ENCODE measurements around the gene NOM1. TPM values are rescaled to one million over a fixed set of nuclear protein-coding genes. Genes with fewer than 3 reads are reported as not detected.

The NOM1 gene
- total and polyA plus RNA-seq, 2 donors (not counting 3 experiments of a cell fraction or from before 2014, with no cell fraction given) = 13.7 to 38.6 TPM

DNA sequence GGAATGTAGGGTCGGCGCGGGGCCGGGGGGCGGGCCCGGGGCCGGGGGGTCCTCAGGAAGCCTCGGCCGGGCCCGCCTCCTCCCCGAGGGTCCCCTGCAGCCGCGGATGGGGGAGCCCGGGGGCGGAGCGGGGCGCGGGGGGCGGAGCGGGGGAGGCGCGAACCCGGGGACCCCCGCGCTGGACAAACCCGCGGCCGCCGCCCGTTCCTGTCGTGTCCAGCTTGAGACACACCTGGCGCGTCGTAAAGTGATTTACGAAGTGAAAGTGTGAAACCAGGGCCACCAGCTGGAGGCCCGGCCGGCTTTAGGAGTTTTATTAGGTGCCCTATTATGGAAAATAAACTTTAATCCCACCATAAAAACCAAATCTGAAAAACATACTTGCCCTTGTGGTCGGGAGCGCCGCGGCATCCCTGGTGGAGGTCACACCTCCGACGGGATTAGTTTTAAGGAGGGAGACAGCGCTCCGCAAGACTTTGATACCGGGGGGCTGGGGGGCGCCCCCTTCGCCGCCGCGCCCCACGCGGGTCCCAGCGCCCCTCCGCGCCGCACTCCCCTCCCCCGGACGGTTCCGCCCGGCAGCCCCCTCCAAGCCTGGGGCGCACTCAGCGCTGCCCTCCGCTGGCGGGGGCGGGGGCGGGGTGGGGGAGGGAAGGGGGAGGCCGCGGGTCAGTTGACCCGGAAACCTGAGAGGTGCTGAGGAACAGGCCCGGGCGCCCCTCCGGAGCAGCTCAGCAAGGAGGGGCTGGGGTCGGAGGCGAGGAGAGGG is 50.6 kb downstream of the NOM1 start:
- H3K9me3 ChIP-seq (replicated peaks; ENCODE audit: control insufficient read depth, insufficient read depth, low read length) = no peaks in the 10 kb centered on the region
- DNase-seq (ENCODE audit: low read depth, low spot score) (no peak), FAIRE-seq (no peak)
- no peak overlapping the region for H3K27ac ChIP-seq (ENCODE audit: insufficient read depth, low read depth, low read length)
- H3K4me1 ChIP-seq (ENCODE audit: control insufficient read depth, extremely low read depth, insufficient read depth, low read length) = peaks cover 8% of the 10 kb centered on the region
- H3K27me3 ChIP-seq (ENCODE audit: control insufficient read depth in 2 of 2, insufficient read depth in 2 of 2, low read length in 2 of 2) = peaks cover 69 to 90% of the 10 kb centered on the region in 2 experiments
- BruUV-seq (replicated peaks) = no TSS peak
- no peaks in the 10 kb centered on the region for H3K9me1 ChIP-seq (replicated peaks; ENCODE audit: control insufficient read depth, extremely low read depth, insufficient read depth, low read length)
- H3K9ac ChIP-seq (replicated peaks; ENCODE audit: extremely low read depth, insufficient read depth, low read length) = no peak overlapping the region
- H2AFZ ChIP-seq (ENCODE audit: low read depth, low read length) = no peak overlapping the region
- TF ChIP-seq JUN (IDR thresholded peaks at IDR 0.05; ENCODE audit: borderline replicate concordance, insufficient read depth, insufficient read length, low read depth) = no peak
- TF ChIP-seq EZH2 (IDR thresholded peaks at IDR 0.05; ENCODE audit: borderline replicate concordance, low read depth, low read length, severe bottlenecking) = peak; percentile 84
- H4K20me1 ChIP-seq (replicated peaks; ENCODE audit: control insufficient read depth, extremely low read depth, insufficient read depth, low read length) = no peaks in the 10 kb centered on the region
- dilution Hi-C loops (cut with MboI; ENCODE audit: extremely low pct_ligation_motif_present, low sequenced_read_pairs) = no loop called here
- peak overlapping the region; percentile 75 for H3K4me2 ChIP-seq (ENCODE audit: insufficient read depth, low read length)
- POLR2A ChIA-PET = no interaction called here
- intact Hi-C loops (cut with micrococcal nuclease) = loop anchor here (5.0 kb wide), 1 partner anchor 137 kb away; the partner anchor contains the start of gene UBE3C
- H3K79me2 ChIP-seq (ENCODE audit: control insufficient read depth, insufficient read depth, low read length) = no peaks in the 10 kb centered on the region
- CTCF ChIA-PET = no interaction called here
- peak overlapping the region in 1 of 3 experiments; percentile 22 for H3K4me3 ChIP-seq (replicated peaks in 1 of 3; ENCODE audit: insufficient read depth in 1 of 3, low read depth in 1 of 3, low read length in 3 of 3)
- H3K36me3 ChIP-seq (ENCODE audit: control insufficient read depth in 2 of 2, extremely low read depth in 1 of 2, insufficient read depth in 2 of 2, low read length in 2 of 2) = no peaks in the 10 kb centered on the region

DNA sequence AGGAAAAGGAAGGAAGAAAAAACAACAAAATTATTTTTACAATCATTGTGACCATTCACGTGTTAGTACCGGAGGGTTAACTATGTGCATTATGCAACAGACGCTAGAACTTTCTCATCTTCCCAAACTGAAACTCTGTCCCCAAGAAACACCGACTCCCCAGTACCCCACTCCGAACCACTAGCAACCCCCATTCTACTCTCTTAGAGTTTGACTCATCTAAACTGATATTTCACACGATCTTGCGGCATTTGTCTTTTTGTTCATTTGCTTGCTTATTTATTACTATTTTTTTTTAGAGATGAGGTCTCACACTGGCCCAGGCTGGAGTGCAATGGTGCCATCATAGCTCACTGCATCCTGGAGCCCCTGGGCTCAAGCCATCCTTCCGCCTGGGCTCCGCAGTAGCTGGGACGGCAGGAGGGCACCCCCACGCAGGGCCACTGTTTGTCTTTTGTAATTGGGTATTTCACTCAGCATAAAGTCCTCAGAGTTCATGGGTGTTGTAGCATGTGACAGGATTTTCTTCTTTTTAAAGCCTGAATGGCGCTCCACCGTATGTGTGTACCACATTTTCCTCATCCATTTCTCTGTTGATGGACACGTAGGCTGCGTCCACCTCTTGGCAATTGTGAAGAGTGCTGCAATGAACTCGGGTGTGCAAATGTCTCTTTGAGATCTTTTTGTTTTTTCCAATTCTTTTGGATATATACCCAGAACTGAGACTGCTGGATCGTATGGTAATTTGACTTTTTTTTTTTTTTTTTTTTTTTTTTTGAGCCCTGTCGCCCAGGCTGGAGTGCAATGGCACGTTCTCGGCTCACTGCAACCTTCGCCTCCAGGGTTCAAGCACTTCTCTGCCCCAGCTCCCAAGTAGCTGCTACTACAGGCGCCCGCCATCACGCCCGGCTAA is 51.5 kb downstream of the NOM1 start:
- H3K4me3 ChIP-seq (replicated peaks in 1 of 3; ENCODE audit: insufficient read depth in 1 of 3, low read depth in 1 of 3, low read length in 3 of 3) = no peak overlapping the region
- no peak overlapping the region for H3K9ac ChIP-seq (replicated peaks; ENCODE audit: extremely low read depth, insufficient read depth, low read length)
- DNase-seq (ENCODE audit: low read depth, low spot score) (no peak), FAIRE-seq (no peak)
- H3K27ac ChIP-seq (ENCODE audit: insufficient read depth, low read depth, low read length) = no peak overlapping the region
- H4K20me1 ChIP-seq (replicated peaks; ENCODE audit: control insufficient read depth, extremely low read depth, insufficient read depth, low read length) = no peaks in the 10 kb centered on the region
- no peaks in the 10 kb centered on the region for H3K79me2 ChIP-seq (ENCODE audit: control insufficient read depth, insufficient read depth, low read length)
- TF ChIP-seq JUN (IDR thresholded peaks at IDR 0.05; ENCODE audit: borderline replicate concordance, insufficient read depth, insufficient read length, low read depth) (no peak), EZH2 (IDR thresholded peaks at IDR 0.05; ENCODE audit: borderline replicate concordance, low read depth, low read length, severe bottlenecking) (peak; percentile 95), FOS (IDR thresholded peaks at IDR 0.05; ENCODE audit: borderline replicate concordance, insufficient read depth, low read length) (no peak), POLR2A (IDR thresholded peaks at IDR 0.05; ENCODE audit: low read depth, low read length) (no peak)
- TF ChIP-seq, protein P1, sequence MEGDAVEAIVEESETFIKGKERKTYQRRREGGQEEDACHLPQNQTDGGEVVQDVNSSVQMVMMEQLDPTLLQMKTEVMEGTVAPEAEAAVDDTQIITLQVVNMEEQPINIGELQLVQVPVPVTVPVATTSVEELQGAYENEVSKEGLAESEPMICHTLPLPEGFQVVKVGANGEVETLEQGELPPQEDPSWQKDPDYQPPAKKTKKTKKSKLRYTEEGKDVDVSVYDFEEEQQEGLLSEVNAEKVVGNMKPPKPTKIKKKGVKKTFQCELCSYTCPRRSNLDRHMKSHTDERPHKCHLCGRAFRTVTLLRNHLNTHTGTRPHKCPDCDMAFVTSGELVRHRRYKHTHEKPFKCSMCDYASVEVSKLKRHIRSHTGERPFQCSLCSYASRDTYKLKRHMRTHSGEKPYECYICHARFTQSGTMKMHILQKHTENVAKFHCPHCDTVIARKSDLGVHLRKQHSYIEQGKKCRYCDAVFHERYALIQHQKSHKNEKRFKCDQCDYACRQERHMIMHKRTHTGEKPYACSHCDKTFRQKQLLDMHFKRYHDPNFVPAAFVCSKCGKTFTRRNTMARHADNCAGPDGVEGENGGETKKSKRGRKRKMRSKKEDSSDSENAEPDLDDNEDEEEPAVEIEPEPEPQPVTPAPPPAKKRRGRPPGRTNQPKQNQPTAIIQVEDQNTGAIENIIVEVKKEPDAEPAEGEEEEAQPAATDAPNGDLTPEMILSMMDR (IDR thresholded peaks at IDR 0.05; ENCODE audit: extremely low read depth in 1 of 2, insufficient read depth in 1 of 2, low read depth in 1 of 2, low read length in 2 of 2) = no peak
- POLR2A ChIA-PET = no interaction called here
- H2AFZ ChIP-seq (ENCODE audit: low read depth, low read length) = no peak overlapping the region
- H3K36me3 ChIP-seq (ENCODE audit: control insufficient read depth in 2 of 2, extremely low read depth in 1 of 2, insufficient read depth in 2 of 2, low read length in 2 of 2) = no peaks in the 10 kb centered on the region
- no peaks in the 10 kb centered on the region for H3K9me1 ChIP-seq (replicated peaks; ENCODE audit: control insufficient read depth, extremely low read depth, insufficient read depth, low read length)
- H3K4me2 ChIP-seq (ENCODE audit: insufficient read depth, low read length) = no peak overlapping the region
- dilution Hi-C loops (cut with MboI; ENCODE audit: extremely low pct_ligation_motif_present, low sequenced_read_pairs) = no loop called here
- H3K9me3 ChIP-seq (replicated peaks; ENCODE audit: control insufficient read depth, insufficient read depth, low read length) = no peaks in the 10 kb centered on the region
- peaks cover 68 to 96% of the 10 kb centered on the region in 2 experiments for H3K27me3 ChIP-seq (ENCODE audit: control insufficient read depth in 2 of 2, insufficient read depth in 2 of 2, low read length in 2 of 2)
- CTCF ChIA-PET = no interaction called here
- no TSS peak for BruUV-seq (replicated peaks)
- intact Hi-C loops (cut with micrococcal nuclease) = loop anchor here (5.0 kb wide), 1 partner anchor 136 kb away; the partner anchor contains the start of gene UBE3C
- H3K4me1 ChIP-seq (ENCODE audit: control insufficient read depth, extremely low read depth, insufficient read depth, low read length) = peaks cover 8% of the 10 kb centered on the region

All from endothelial cell of umbilical vein (primary cell).